Medulla oblongata (tissue), 1 donor: ENCODE results near the gene EIF4G3.
"Not testable (repeated sequence)": the region's sequence is repeated elsewhere in the genome, so short reads cannot be mapped to it uniquely, and the experiment has no call there.

Experiments
- DNase-seq: peaks from one replicate; pipeline ENCODE4 v3.0.0-alpha.2; 2015; ENCODE audit errors: extremely low spot score

The EIF4G3 gene

GRCh38 chr1:21105807-21106206 is 70.9 kb downstream of the EIF4G3 start:
- no peak for DNase-seq

- DNase-seq: no peak
These were observed 72.0 kb downstream of the EIF4G3 start for GRCh38 chr1:21104683-21105082.

GRCh38 chr1:21100481-21100921 is 76.2 kb downstream of the EIF4G3 start:
- DNase-seq: no peak

GRCh38 chr1:21099869-21100131 is 76.9 kb downstream of the EIF4G3 start:
- DNase-seq: no peak

- no peak for DNase-seq
These were observed 77.4 kb downstream of the EIF4G3 start for GRCh38 chr1:21099034-21099868.

- DNase-seq: no peak
These were observed 78.3 kb downstream of the EIF4G3 start for GRCh38 chr1:21098186-21098915.

- DNase-seq: no peak
These were observed 79.0 kb downstream of the EIF4G3 start for GRCh38 chr1:21097729-21098128.

GRCh38 chr1:21095976-21096375 is 80.7 kb downstream of the EIF4G3 start:
- DNase-seq: no peak

GRCh38 chr1:21094282-21094681 is 82.4 kb downstream of the EIF4G3 start:
- DNase-seq: not testable (repeated sequence)

- not testable (repeated sequence) for DNase-seq
These were observed 83.3 kb downstream of the EIF4G3 start for GRCh38 chr1:21093271-21093958.

- DNase-seq: not testable (repeated sequence)
These were observed 84.2 kb downstream of the EIF4G3 start for GRCh38 chr1:21092545-21092944.

- not testable (repeated sequence) for DNase-seq
These were observed 85.5 kb downstream of the EIF4G3 start for GRCh38 chr1:21091053-21091690.

GRCh38 chr1:21090463-21090862 is 86.2 kb downstream of the EIF4G3 start:
- no peak for DNase-seq

GRCh38 chr1:21089731-21090130 is 87.0 kb downstream of the EIF4G3 start:
- no peak for DNase-seq

- DNase-seq: no peak
These were observed 87.4 kb downstream of the EIF4G3 start for GRCh38 chr1:21089299-21089698.

GRCh38 chr1:21084111-21084810 is 92.4 kb downstream of the EIF4G3 start:
- DNase-seq: no peak

GRCh38 chr1:21082073-21082472 is 94.6 kb downstream of the EIF4G3 start:
- no peak for DNase-seq

- no peak for DNase-seq
These were observed 99.6 kb downstream of the EIF4G3 start for GRCh38 chr1:21077085-21077484.

GRCh38 chr1:21072721-21073120 is 104.0 kb downstream of the EIF4G3 start:
- peak; percentile 30 for DNase-seq

- no peak for DNase-seq
These were observed 107.1 kb downstream of the EIF4G3 start for GRCh38 chr1:21069549-21069948.

- no peak for DNase-seq
These were observed 107.8 kb downstream of the EIF4G3 start for GRCh38 chr1:21068937-21069336.
